NCI-H82 (cell line): ENCODE results near the gene SLC4A1.

Experiments used
- DNase-seq: peaks from one replicate; lab custom pipeline; 2025; lab: John Stamatoyannopoulos, UW

SLC4A1 gene

GRCh38 chr17:44283344-44284023, 15.5 kb upstream of the SLC4A1 start:
- no peak for DNase-seq

DNA sequence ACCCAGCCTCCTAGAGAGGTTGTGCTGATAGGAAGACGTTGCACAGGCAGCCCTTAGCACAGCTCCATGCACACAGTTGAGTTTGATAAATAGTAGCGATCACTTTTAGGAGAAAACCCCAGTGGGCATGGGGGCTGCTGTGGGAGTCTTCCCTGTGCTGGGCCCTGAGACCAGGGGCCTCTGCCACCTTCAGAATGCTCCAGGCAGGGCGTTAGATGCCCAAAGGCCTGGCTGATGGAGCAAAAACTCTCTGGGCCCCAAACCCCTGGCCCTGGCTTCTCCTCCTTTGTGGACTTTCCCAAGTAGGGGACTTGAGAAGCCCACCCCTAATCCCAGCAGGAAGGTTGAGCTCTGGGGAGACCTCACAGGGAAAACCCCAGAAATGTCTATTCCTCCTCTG, 14.3 kb upstream of the SLC4A1 start:
- no peak for DNase-seq

- no peak for DNase-seq
Observed at GRCh38 chr17:44281570-44281969, 13.6 kb upstream of the SLC4A1 start.

- no peak for DNase-seq
Observed at GRCh38 chr17:44280392-44280937, 12.5 kb upstream of the SLC4A1 start.

- DNase-seq = no peak
Observed at GRCh38 chr17:44279666-44280391, 11.9 kb upstream of the SLC4A1 start.

GRCh38 chr17:44279346-44279665, 11.4 kb upstream of the SLC4A1 start:
- DNase-seq = no peak

DNA sequence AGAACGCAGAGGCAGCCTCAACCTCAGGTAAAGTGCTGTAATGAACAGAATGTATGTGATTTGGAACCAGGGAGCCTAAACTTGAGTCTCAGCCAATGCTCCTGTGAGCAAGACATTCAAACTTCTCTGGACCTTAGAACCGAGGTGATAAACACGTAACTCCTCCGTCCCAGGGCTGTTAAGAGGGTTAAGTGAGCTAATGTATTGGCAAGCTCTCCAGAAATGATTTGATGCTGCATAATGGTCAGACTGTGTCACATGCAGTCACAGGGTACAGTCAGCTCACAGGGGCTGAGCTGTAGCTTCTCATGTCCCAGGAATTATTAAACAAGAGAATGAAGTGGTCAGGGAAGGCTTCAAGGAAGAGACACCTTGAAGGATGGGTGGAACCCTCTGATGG, 10.0 kb upstream of the SLC4A1 start:
- no peak for DNase-seq

DNA sequence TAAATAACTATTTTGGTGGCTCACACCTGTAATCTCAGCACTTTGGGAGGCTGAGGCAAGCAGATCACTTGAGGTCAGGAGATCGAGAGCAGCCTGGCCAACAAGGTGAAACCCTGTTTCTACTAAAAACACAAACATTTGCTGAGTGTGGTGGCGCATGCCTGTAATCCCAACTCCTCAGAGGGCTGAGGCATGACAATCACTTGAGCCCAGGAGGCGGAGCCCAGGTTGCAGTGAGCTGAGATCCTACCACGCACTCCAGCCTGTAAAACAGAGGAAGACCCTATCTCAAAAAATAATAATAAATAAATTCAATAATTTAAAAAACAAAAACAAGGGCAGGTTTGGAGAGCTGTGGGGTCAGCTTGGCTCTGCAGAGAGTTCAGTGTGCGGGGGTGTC, 5.7 kb upstream of the SLC4A1 start:
- peak; percentile 47 for DNase-seq

DNA sequence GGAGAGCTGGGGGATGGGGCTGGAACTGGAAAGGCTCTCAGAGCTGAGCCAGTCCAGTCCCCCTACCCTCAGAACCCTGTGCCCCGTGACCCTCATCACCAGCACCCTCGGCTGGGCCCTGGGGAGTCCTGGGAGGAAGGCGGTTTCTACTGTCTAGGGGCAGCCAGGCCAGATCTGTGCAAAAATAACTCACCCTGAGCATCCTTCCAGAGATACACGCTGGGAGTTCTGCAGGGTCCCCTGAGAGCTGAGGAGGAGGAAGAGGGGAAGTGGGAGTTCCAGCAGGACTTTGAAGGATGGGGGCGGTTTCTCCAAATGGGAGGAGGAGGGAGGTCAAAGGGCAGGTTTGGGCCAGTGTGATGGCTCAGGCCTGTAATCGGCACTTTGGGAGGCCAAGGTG, 5.0 kb upstream of the SLC4A1 start:
- DNase-seq = no peak

- DNase-seq = no peak
Observed at GRCh38 chr17:44272321-44272951, 4.5 kb upstream of the SLC4A1 start.

DNA sequence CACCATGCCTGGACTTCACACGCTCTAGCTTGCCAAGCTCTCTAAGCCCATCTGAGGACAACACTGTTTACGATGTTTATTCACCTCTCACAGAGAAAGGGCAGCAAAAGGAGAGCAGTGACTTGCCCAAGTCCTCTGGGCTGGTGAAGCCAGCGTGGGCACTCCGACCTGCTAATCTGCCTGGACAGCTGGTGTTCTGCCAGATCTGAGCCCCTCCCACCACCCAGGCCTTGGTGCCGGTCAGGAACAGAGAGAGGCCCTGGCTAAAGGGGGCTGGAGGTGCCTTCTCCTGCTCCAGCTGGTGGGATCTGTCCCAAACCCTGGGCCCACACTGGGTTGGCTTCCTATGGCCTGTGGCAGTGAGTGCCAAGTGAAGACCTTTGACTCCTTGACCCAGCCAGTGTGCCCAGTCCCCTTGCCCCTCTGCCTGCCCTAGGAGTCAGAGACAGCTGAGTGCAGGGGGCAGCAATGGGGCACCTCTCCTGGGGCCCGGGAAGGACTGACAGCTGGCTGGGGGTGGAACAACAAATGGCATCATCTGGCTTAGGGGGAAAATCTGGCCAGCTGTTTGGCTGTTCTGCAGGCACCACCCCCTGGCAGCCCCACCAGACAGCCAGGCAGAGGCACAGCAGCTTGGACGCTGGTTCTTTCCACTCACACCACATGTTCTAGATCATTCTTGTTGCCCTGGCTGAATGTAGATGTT, 1.8 kb upstream of the SLC4A1 start:
- peak; percentile 87 for DNase-seq

DNA sequence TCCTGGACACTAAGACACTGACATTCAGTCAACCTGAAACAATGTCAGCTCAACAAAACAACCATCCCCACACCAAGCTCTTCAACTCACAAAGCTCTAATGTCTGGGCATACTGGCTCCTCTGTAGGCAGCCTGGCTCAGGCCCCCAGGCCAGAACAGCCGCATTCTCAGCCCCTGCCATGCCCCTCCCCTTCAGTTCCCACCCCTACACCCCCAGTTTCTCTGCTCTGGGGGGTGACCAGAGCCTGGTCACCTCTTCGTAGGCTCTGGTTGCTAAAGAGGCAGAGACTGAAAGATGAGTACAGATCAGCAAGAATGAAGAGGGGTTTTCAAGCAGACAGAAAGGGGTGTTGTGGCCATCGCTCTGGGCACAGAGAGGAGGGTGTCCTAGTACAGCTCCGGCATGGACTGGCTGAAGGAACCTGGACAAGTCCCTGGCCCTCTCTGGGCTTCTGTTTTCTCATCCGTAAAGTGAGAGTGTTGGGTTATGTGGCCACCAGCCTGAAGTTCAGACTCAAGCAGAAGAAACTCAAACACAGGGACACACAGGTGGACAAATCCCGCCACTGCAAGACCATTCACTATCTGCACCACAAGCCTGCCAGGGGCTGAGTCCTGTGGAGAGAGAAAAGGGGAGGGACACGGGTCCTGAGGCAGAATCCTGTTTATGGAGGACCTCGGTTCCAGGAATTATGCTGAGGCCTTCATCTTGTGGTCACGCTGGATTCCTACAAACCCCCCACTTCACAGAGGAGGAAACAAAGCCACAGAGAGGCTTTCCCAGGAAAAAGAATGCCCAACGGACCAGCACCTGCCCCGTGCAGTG, 987 bp upstream of the SLC4A1 start:
- no peak for DNase-seq

- DNase-seq = no peak
Observed at GRCh38 chr17:44267165-44267455, 825 bp downstream of the SLC4A1 start.

- DNase-seq = peak; percentile 56
Observed at GRCh38 chr17:44266402-44267164, 1.4 kb downstream of the SLC4A1 start.

- DNase-seq = no peak
Observed at GRCh38 chr17:44263345-44263902, 4.5 kb downstream of the SLC4A1 start.

DNA sequence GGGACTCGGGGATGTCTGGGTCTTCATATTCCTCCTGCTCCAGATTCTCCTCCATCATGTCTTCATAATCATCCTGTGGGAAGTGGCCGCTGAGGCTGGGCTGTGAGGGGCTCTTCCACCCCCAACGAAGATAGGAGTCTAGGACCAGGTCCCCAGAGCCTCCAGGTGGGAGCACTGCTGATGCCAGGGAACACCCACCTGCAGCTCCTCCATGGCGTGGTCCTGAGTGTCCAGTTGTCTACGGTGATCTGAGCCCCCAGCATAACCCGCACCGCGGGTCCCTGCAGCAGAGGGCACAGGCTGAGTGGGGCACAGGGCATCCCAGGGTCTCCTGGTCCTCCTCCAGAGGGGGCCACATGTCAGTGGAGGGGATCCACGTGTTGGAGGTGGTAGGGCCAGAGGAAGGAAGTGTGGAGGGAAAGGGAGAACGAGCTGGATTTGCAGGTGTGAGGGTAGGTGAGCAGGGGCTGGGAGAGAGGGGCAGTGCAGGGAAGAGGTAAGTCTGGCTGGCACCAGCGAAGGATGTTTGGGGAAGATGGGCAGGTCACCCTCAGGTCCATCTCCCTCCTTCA, 5.2 kb downstream of the SLC4A1 start:
- DNase-seq = no peak

DNA sequence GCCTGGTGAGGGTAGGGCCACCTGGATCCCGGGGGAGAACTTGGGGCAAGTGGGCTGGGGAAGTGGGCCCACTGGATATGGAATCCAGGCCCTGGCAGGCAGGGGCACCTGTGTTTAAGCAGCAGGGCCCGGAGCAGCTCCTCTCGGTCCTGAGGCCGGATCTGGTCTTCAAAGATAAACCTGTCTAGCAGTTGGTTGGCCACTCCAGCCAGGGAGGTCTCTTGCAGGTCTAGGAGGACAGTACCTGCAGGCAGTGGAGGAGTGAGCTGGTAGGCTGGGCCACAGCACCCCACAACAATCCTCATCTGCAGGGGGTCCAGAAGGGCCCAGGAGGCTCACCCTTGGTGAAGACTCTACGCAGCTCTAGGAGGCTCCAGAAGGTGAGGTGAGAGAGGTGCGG, 7.6 kb downstream of the SLC4A1 start:
- no peak for DNase-seq

DNA sequence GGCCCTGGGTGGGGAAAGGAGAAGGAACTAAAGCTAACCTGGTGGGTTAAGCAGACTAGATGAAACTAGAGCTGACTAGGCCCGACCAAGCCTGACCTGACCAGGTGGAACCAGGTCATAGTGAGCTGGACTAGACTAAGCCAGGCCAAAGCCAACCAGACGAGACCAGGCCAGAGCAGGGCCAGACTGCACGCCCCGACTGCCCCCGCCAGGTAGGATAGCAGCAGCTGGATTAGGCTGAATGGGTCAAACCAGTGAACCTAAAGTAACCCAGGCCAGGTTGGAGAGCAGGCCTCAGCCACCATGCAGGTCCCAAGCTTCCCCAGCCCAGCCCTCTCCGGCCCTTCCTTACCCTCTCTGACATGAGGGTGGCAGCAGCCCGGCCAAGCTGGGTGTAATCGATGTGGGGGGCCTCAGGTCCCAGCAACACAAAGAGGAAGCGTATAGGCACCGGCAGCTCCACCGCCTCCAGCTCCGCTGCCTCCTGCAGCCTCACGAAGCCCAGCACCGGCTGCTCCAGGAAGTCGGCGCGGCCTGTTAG, 9.1 kb downstream of the SLC4A1 start:
- no peak for DNase-seq

- DNase-seq = no peak
Observed at GRCh38 chr17:44257815-44258760, 9.8 kb downstream of the SLC4A1 start.
